Measurements from ENCODE around the gene TEX2.

DNA sequence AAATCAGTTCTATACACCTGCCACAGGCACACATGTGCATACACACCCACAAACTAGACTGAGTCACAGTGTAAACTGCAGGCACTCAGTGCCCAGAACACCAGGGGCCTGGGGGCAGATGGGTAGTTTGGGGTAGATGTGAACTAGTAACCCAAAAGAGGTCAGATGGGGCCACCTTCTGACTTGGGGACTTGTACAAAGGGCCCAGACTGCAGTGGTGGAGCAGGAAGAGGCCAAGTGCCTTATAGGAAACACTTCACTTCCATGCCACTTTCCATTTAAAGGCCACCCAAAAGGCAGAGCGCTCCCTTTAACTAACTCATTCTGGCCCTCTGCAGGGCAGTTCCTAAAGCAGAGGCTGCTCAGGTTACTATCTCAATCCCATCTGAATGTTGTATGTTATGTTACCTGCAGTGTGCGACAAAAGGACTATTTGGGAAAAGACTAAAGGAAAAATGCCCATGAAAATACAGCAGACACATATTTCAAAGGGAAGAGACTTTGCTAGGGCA is 105.3 kb downstream of the TEX2 start:
- TF ChIP-seq, protein P1, sequence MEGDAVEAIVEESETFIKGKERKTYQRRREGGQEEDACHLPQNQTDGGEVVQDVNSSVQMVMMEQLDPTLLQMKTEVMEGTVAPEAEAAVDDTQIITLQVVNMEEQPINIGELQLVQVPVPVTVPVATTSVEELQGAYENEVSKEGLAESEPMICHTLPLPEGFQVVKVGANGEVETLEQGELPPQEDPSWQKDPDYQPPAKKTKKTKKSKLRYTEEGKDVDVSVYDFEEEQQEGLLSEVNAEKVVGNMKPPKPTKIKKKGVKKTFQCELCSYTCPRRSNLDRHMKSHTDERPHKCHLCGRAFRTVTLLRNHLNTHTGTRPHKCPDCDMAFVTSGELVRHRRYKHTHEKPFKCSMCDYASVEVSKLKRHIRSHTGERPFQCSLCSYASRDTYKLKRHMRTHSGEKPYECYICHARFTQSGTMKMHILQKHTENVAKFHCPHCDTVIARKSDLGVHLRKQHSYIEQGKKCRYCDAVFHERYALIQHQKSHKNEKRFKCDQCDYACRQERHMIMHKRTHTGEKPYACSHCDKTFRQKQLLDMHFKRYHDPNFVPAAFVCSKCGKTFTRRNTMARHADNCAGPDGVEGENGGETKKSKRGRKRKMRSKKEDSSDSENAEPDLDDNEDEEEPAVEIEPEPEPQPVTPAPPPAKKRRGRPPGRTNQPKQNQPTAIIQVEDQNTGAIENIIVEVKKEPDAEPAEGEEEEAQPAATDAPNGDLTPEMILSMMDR (IDR thresholded peaks at IDR 0.05; ENCODE audit: insufficient read depth, low read length, poor library complexity, severe bottlenecking): no peak
- TF ChIP-seq EZH2phosphoT487 (conservative IDR thresholded peaks at IDR 0.05; ENCODE audit: low read length): no peak

All from SU-DHL-6 (cell line).